ENCODE data around the gene UBE2J2.

UBE2J2 gene

GRCh38 chr1:1295154-1295923, 21.7 kb upstream of the UBE2J2 start:
- no peak for DNase-seq

DNA sequence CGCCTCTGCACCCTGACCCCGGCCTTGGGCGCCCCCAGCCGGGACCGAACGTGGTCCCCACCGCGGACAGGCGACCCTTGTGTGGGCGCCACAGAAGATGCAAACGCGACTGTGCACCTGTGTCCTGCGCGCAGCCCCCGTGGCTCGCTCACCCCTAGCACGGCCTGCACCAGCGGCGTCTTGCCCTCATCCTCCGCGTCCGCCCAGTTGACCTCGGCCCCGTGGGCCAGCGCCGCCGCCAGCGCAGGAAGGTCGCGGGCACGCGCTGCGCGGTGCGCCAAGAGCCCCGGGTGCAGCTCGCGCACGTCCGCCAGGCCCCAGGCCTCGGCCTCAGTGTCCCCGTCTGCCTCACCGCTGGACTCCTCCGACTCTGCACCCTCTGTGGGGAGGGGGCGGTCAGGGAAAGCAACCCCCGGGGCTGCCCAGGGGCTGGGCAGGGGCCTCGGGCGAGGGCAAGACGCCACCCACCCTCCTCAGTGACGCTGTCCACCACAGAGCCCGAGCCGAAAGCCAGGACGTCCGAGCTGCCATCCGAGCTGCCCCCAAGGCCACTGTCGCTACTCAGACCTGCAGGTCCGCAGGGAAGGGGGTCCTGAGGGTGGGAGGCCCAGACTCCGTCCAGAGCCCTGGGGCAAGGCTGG, 20.7 kb upstream of the UBE2J2 start:
- no peak for DNase-seq

DNA sequence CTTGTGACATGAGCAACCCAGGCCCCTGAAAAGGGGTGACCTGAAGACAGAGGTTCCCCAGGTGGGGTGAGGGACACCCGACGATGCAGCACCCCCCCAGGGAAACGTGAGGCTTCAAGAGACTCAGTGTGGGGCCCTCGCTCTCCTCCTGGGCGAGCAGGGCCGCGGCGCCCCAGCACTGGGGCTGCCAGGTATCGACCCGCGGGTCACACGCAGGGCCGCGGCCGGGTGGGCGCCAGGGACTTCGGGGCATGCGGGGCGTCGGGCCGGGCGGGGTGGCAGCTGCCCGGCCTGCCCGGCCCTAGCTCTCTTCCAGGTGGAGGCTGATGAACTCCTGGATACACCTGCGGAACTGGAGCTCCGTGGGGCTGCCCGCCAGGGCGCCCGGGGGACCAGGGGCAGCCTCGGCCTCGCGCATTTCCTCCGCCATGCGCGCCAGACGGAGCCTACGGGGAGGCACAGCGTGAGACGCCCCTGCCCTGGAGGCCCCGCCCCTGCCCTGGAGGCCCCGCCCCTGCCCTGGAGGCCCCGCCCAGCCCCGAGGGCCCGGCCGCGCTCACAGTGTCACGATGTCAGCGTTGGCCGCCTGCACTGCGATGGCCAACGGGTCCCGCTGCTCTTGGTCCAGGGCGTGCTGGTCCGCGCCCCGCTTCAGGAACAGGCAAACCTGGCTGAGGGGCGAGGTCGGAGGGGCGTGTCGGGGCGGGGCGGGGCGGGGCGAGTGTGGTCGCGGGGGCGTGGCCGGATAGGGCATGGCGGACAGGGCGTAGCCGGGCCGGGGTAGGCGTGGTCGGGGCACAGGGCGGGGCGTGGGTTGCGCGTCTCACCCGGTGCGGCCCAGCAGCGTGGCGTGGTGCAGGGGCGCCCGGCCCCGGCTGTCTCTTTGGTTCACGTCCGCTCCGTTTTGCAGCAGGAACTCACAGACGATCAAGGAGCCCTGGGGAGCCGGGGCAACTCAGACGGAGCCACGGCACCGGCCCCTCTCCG, 19.9 kb upstream of the UBE2J2 start:
- DNase-seq = no peak

DNA sequence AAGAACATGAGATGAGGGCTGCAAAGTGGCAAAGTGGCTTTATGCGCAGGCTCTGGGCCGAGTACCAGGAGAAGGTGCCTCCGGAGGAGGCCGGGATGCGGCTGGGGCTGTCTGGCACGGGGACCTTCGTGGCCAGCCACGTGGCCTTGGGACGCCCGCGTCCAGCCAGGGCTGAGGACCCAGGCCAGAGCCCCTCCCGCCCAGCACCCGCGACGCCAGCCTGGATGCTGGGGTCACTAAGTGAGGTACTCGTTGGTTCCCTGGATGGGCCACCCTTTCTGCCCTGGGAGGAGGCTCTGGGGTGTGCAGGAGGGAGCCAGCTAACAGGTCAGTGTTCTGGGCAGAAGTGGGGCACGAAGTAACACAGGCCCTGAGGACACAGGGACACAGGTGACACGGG, 19.2 kb upstream of the UBE2J2 start:
- DNase-seq = no peak

DNA sequence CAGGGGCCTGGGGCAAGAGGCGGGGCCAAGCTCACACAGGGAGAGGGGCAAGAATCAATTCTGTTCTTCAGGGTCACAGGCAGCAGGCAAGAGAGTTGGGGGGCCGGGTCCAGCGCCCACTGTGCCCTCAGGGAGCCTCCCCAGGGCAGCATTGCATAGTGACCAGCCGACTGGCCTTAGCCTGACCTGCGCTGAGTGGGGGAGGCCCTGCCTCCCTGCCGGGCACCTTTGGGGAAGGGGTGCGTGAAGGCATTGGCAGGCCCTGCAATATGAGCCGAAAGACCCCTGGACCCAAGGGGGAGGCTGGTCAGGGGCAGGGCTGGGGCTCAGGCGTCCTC, 18.8 kb upstream of the UBE2J2 start:
- no peak for DNase-seq

DNA sequence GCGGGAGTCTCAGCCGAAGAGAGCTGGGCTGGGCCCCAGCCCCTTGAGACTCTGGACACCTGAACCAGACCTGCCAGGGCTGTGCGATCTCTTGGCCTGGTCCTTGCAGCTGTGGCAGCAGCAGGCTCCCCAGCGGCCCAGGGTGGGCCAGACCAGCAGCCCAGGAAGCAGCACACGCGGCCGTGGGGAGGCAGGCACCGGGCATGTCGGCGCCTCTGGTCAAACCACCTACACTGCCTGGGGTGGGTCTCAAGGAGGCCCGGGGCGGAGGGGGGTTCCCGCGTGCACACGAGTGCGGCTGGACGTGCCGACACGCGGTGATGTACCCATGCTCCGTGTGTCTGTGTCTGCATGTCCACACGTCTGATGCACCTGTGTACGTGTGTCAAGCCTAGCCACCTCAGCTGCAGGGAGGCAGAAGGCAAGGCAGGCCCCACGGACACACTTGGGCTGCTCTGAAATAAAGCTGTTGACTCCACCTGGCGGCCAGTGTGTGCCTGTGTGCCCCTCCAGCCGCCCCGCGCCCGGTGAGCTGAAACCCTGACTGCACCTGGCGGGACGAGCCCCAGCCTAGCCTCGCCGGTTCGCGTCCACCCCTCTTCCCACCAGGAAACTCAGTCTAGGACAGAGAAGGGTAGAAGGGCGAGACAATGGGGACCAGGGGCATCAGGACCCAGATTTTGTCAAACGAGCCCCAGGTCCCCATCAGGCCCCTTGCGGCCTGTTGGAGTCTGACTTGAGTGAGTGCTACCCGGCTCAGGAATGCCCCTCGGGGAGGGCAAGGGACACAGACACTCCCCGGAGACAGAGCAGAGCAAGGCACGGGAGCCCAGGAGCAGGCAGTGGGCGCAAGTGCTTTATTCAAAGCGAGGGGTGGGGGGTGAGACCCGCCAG, 18.1 kb upstream of the UBE2J2 start:
- DNase-seq = peak; percentile 55

- no peak for DNase-seq
Measured at GRCh38 chr1:1291023-1291528, 17.4 kb upstream of the UBE2J2 start.

GRCh38 chr1:1290238-1290731, 16.6 kb upstream of the UBE2J2 start:
- peak; percentile 45 for DNase-seq

DNA sequence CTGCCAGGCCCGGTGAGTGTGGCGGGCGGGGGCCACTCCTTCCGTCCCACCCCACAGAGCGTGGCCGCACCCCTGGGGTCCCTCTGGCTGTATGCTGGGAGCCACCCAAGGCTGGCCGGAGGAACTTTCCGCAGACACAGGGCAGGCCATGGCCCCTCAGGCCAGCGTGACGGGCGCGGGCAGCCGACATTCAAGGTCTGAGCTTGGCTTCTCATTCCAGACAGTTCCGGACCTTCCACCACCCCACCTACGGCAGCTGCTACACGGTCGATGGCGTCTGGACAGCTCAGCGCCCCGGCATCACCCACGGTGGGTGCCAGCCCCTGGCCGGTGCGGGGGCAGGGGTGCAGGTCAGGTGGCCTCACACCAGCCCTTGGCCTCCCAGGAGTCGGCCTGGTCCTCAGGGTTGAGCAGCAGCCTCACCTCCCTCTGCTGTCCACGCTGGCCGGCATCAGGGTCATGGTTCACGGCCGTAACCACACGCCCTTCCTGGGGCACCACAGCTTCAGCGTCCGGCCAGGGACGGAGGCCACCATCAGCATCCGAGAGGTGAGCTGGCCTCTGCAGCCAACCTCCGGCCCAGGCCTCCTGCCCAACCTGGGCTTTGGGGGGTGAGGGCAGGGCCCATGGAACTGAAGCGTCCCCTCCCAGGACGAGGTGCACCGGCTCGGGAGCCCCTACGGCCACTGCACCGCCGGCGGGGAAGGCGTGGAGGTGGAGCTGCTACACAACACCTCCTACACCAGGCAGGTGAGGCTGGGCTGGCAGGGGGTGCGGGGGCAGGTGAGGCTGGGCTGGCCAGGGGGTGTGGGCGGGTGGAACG, 13.8 kb upstream of the UBE2J2 start:
- DNase-seq = no peak

DNA sequence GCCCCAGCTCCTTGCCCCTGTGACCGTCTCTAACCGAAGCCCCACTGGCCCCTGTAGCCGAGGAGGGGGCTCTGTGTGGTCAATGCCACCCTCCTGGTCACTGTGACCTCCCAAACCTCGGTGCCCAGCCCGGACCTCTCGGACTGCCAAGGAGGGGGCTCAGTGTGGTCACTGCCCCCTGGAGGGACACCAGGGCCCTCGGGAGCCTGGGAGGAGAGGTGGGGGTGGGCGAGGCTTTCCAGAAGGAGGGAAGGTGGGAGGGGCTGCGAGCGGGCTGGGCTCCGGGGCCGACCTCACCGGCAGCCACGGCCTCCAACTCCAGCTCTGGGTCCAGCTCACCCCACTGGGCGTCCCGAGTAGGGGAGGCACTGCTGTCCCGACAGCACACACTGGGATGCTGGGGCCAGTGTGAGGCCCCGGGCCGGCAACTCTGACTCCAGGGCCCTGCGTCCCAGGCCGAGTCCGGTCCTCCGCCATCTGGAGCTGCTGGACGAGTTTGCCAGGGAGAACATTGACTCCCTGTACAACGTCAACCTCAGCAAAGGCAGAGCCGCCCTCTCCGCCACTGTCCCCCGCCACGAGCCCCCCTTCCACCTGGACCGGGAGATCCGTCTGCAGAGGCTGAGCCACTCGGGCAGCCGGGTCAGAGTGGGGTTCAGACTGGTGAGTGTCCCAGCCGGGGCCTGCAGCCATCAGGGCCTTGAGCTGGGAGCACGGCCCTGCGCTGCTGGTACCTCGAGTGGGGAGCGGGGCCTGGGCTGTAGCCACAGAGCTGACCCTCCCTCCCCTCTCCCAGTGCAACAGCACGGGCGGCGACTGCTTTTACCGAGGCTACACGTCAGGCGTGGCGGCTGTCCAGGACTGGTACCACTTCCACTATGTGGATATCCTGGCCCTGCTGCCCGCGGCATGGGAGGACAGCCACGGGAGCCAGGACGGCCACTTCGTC, 12.9 kb upstream of the UBE2J2 start:
- DNase-seq = no peak

- DNase-seq = no peak
Measured at GRCh38 chr1:1285611-1286311, 12.1 kb upstream of the UBE2J2 start.

- DNase-seq = no peak
Measured at GRCh38 chr1:1285102-1285571, 11.5 kb upstream of the UBE2J2 start.

GRCh38 chr1:1284221-1285101, 10.8 kb upstream of the UBE2J2 start:
- DNase-seq = no peak

- no peak for DNase-seq
Measured at GRCh38 chr1:1283821-1284220, 10.2 kb upstream of the UBE2J2 start.

- no peak for DNase-seq
Measured at GRCh38 chr1:1282998-1283397, 9.3 kb upstream of the UBE2J2 start.

DNA sequence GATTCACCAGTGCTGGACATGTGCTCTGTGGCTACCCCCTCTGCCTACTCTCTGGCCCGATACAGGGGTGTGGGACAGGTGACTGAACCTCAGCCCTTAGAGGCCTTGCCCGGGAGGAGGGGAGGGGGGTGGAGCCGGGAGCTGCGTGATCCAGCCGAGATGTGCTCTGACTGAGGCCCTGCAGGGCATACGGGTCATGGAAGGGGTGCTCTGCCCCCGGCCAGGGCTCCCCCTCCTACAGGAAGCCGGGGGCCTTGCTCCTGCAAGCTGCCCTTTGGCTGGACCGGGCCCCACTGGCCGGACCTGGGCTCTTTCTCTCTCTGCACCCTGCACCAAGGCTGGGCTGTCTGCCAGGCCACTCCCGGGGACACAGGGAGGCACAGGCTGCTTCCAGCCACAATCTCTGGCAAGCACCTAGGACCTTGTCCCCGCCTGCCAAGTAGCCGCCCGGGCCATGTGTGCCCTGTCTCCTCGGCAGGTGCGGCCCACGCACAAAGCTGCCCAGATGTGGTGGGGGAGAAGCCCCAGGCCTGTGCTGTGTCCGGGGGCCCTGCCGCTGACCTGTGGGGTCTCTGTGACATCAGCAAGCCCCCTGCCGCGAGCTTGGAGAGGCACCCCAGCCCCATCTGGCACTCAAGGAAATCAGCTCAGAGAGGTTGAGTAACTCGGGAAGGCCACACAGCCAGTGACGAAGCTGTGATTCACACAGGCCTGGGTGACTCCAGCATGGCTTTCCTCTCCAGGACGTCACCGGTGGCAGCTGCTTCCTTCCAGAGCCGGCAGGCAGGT, 8.1 kb upstream of the UBE2J2 start:
- no peak for DNase-seq

- no peak for DNase-seq
Measured at GRCh38 chr1:1280782-1281481, 7.3 kb upstream of the UBE2J2 start.
